H9 (cell line): ENCODE measurements around the gene OR2AG2. TPM values are rescaled to one million over a fixed set of nuclear protein-coding genes. Genes with fewer than 3 reads are reported as not detected.

Experiments
- DNase-seq: peaks from one replicate; pipeline ENCODE4 v3.0.0-alpha.2; 2017
- H2AFZ ChIP-seq: one replicate; pipeline ENCODE4 v1.6.1; 2013; ENCODE audit warnings: mild to moderate bottlenecking, low read length, control low read depth, moderate library complexity
- H2AK5ac ChIP-seq: 2 replicates; pipeline ENCODE4 v1.6.1; 2013; ENCODE audit warnings: low read length, control low read depth, mixed read lengths; ENCODE audit not compliant: insufficient read length
- H2BK120ac ChIP-seq: one replicate; pipeline ENCODE4 v1.6.1; 2013; ENCODE audit warnings: low read depth, mild to moderate bottlenecking, low read length, control low read depth, inconsistent platforms; ENCODE audit not compliant: poor library complexity, severe bottlenecking
- H2BK12ac ChIP-seq: 2 replicates; pipeline ENCODE4 v1.6.1; 2013; ENCODE audit warnings: low read length, control low read depth, mixed read lengths, low read depth; ENCODE audit not compliant: insufficient read length
- H2BK15ac ChIP-seq: 2 replicates; pipeline ENCODE4 v1.6.1; 2013; ENCODE audit warnings: low read depth, low read length, control low read depth
- H2BK20ac ChIP-seq: one replicate; pipeline ENCODE4 v1.6.1; 2013; ENCODE audit warnings: low read depth, mild to moderate bottlenecking, low read length, control low read depth, inconsistent platforms; ENCODE audit not compliant: poor library complexity, severe bottlenecking
- H2BK5ac ChIP-seq: 2 replicates; pipeline ENCODE4 v1.6.1; 2013; ENCODE audit warnings: low read length, control low read depth, mixed read lengths; ENCODE audit not compliant: insufficient read length
- H3K14ac ChIP-seq: 2 replicates; pipeline ENCODE4 v1.6.1; 2013; ENCODE audit warnings: low read length, control low read depth; ENCODE audit not compliant: insufficient read depth
- H3K18ac ChIP-seq: 2 replicates; pipeline ENCODE4 v1.6.1; 2013; ENCODE audit warnings: low read depth, mild to moderate bottlenecking, mixed read lengths, low read length, control low read depth; ENCODE audit not compliant: insufficient read length
- H3K23ac ChIP-seq: 2 replicates; pipeline ENCODE4 v1.6.1; 2013; ENCODE audit warnings: low read length, control low read depth, mixed read lengths, low read depth; ENCODE audit not compliant: insufficient read length
- H3K23me2 ChIP-seq: 2 replicates; pipeline ENCODE4 v1.6.1; 2013; ENCODE audit warnings: low read depth, mild to moderate bottlenecking, mixed read lengths, low read length, control low read depth; ENCODE audit not compliant: insufficient read length, poor library complexity, severe bottlenecking
- H3K27ac ChIP-seq: 2 replicates; pipeline ENCODE4 v1.5.1; 2013; ENCODE audit warnings: low read length, control low read depth, mixed read lengths, low read depth; ENCODE audit not compliant: insufficient read length
- H3K27me3 ChIP-seq: 2 replicates; pipeline ENCODE4 v1.6.1; 2013; ENCODE audit warnings: low read length, control low read depth, inconsistent platforms; ENCODE audit not compliant: insufficient read depth
- H3K4ac ChIP-seq: 2 replicates; pipeline ENCODE4 v1.6.1; 2013; ENCODE audit warnings: low read depth, mild to moderate bottlenecking, control low read depth, inconsistent platforms, low read length, moderate library complexity
- H3K4me1 ChIP-seq: 2 replicates; pipeline ENCODE4 v1.6.1; 2013; ENCODE audit warnings: low read length, control low read depth, inconsistent platforms; ENCODE audit not compliant: insufficient read depth
- H3K4me2 ChIP-seq: 2 replicates; pipeline ENCODE4 v1.6.1; 2013; ENCODE audit warnings: low read length, control low read depth, mixed read lengths; ENCODE audit not compliant: insufficient read length, insufficient read depth
- H3K56ac ChIP-seq: 2 replicates; pipeline ENCODE4 v1.6.1; 2013; ENCODE audit warnings: low read depth, mild to moderate bottlenecking, mixed read lengths, low read length, control low read depth; ENCODE audit not compliant: insufficient read length
- H3K79me1 ChIP-seq: 2 replicates; pipeline ENCODE4 v1.6.1; 2013; ENCODE audit warnings: low read depth, mild to moderate bottlenecking, moderate library complexity, low read length, control low read depth, inconsistent platforms; ENCODE audit not compliant: insufficient read depth, poor library complexity, severe bottlenecking
- H3K79me2 ChIP-seq: 2 replicates; pipeline ENCODE4 v1.6.1; 2013; ENCODE audit warnings: low read length, control low read depth, inconsistent platforms; ENCODE audit not compliant: insufficient read depth
- H3K9ac ChIP-seq: 2 replicates; pipeline ENCODE4 v1.6.1; 2013; ENCODE audit warnings: low read length, control low read depth, mixed read lengths; ENCODE audit not compliant: insufficient read length; ENCODE audit errors: extremely low read depth
- H3K9me3 ChIP-seq: one replicate; pipeline ENCODE4 v1.6.1; 2013; ENCODE audit warnings: low read depth, low read length, inconsistent platforms; ENCODE audit not compliant: control insufficient read depth
- H3T11ph ChIP-seq: one replicate; pipeline ENCODE4 v1.6.1; 2013; ENCODE audit warnings: mild to moderate bottlenecking, low read length, control low read depth, inconsistent platforms
- H4K20me1 ChIP-seq: one replicate; pipeline ENCODE4 v1.6.1; 2013; ENCODE audit not compliant: control insufficient read depth, insufficient read length, insufficient read depth
- H4K5ac ChIP-seq: 2 replicates; pipeline ENCODE4 v1.6.1; 2013; ENCODE audit warnings: low read depth, mild to moderate bottlenecking, mixed read lengths, low read length, control low read depth; ENCODE audit not compliant: insufficient read length
- H4K8ac ChIP-seq: replicated peaks from 2 replicates; pipeline ENCODE4 v1.6.1; 2013; ENCODE audit warnings: low read length, control low read depth, mixed read lengths, low read depth; ENCODE audit not compliant: insufficient read length
- H4K91ac ChIP-seq: 2 replicates; pipeline ENCODE4 v1.6.1; 2013; ENCODE audit warnings: low read depth, mild to moderate bottlenecking, moderate library complexity, mixed read lengths, low read length, control low read depth; ENCODE audit not compliant: insufficient read length
- H3K27ac Mint-ChIP-seq, 3 experiments: 2 replicates in 2 of 3; 3 replicates in 1 of 3; pipeline ENCODE4 v1.8.0; 2020 to 2021; ENCODE audit warnings: mixed read lengths in 3 of 3, mild to moderate bottlenecking in 1 of 3, moderate library complexity in 1 of 3
- H3K27me3 Mint-ChIP-seq: 2 replicates; pipeline ENCODE4 v1.8.0; 2021; ENCODE audit warnings: low read depth, mild to moderate bottlenecking, moderate library complexity, mixed read lengths
- H3K36me3 Mint-ChIP-seq, 3 experiments: 2 replicates in 2 of 3; 3 replicates in 1 of 3; pipeline ENCODE4 v1.8.0; 2020 to 2021; ENCODE audit warnings: low read depth in 3 of 3, mixed read lengths in 3 of 3; ENCODE audit not compliant: insufficient read depth in 1 of 3
- H3K4me1 Mint-ChIP-seq, 2 experiments: 2 replicates each; pipeline ENCODE4 v1.8.0; 2020; ENCODE audit warnings: mixed read lengths in 2 of 2
- H3K4me3 Mint-ChIP-seq, 2 experiments: 2 replicates in 1 of 2; 3 replicates in 1 of 2; pipeline ENCODE4 v1.8.0; 2020 to 2021; ENCODE audit warnings: mild to moderate bottlenecking in 2 of 2, mixed read lengths in 2 of 2, moderate library complexity in 1 of 2
- H3K9me3 Mint-ChIP-seq, 2 experiments: 2 replicates in 1 of 2; 3 replicates in 1 of 2; pipeline ENCODE4 v1.8.0; 2020; ENCODE audit warnings: mild to moderate bottlenecking in 2 of 2, mixed read lengths in 2 of 2, moderate library complexity in 1 of 2
- WGBS: extraction: QIAGEN DNeasy Blood & Tissue Kit; methylation state at CpG from one replicate; pipeline ENCODE4 v1.1.7; 2013; ENCODE audit warnings: missing lambda C conversion rate, low lambda C conversion rate, mixed read lengths; ENCODE audit not compliant: insufficient read length; ENCODE audit errors: extremely low coverage; 5-methylcytosine and 5-hydroxymethylcytosine counted together
- total RNA-seq: library from RNA; stranded (reverse); gene quantifications from 2 replicates; pipeline ENCODE4 v1.2.1, GENCODE V29; 2021
- TF ChIP-seq, protein P1 (sequence below): fragments of 200-600 bp; sonication (generic); conservative IDR thresholded peaks from 3 replicates; pipeline ENCODE4 v1.8.0; 2021; ENCODE audit warnings: antibody characterized with exemption, mild to moderate bottlenecking

Gene OR2AG2
- total RNA-seq, 1 experiment from 2014 or later = 0.33 TPM

DNA sequence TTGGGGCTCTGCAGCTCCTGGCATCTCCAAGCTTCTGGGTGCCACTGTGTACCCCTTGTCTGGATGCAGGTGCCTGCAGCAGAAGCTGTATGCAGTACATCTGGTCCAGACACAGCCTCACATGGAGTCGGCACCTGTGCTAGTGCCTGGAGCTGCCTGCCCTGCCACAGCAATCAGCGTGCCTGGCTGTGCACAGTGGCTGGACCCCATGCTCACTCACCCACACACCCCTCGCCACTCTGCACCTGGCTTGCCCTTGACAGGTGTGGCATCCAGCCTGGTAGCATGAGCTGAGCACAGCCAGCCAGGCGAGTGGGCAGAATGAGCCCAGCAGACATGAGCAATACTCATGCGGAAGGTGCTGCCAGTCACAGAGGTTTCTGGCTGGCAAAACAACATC is 47.2 kb upstream of the OR2AG2 start:
- Histone ChIP-seq H3K27ac (no peak overlapping the region), H2AFZ (no peak overlapping the region), H3T11ph (no peak overlapping the region), H3K9ac (no peak overlapping the region), H2BK15ac (no peak overlapping the region), H2AK5ac (no peak overlapping the region), H3K23me2 (no peaks in the 10 kb centered on the region), H3K27me3 (no peaks in the 10 kb centered on the region), H4K8ac (no peak overlapping the region), H3K4me1 (no peaks in the 10 kb centered on the region), H3K9me3 (no peaks in the 10 kb centered on the region), H2BK20ac (no peak overlapping the region), H3K4ac (no peak overlapping the region), H4K20me1 (no peaks in the 10 kb centered on the region), H3K56ac (no peak overlapping the region), H4K5ac (no peak overlapping the region), H3K23ac (no peak overlapping the region), H3K18ac (no peak overlapping the region), H3K14ac (no peak overlapping the region; the same call in 1 of the 2 replicates), H2BK120ac (no peak overlapping the region), H2BK5ac (no peak overlapping the region), H3K79me1 (no peaks in the 10 kb centered on the region), H2BK12ac (no peak overlapping the region), H3K4me2 (no peak overlapping the region), H4K91ac (no peak overlapping the region), H3K79me2 (no peaks in the 10 kb centered on the region)
- Mint-ChIP-seq H3K27me3 (no peaks in the 10 kb centered on the region), H3K4me1 (peaks cover 4 to 5% of the 10 kb centered on the region in 2 experiments), H3K36me3 (no peaks in the 10 kb centered on the region; a peak in 2 of 7 replicates), H3K9me3 (peaks cover 4 to 5% of the 10 kb centered on the region in 2 experiments; a peak in 4 of 5 replicates), H3K4me3 (no peak overlapping the region), H3K27ac (no peak overlapping the region)
- WGBS = no CpG with 5 or more reads among the region's 5 CpGs
- TF ChIP-seq, protein P1, sequence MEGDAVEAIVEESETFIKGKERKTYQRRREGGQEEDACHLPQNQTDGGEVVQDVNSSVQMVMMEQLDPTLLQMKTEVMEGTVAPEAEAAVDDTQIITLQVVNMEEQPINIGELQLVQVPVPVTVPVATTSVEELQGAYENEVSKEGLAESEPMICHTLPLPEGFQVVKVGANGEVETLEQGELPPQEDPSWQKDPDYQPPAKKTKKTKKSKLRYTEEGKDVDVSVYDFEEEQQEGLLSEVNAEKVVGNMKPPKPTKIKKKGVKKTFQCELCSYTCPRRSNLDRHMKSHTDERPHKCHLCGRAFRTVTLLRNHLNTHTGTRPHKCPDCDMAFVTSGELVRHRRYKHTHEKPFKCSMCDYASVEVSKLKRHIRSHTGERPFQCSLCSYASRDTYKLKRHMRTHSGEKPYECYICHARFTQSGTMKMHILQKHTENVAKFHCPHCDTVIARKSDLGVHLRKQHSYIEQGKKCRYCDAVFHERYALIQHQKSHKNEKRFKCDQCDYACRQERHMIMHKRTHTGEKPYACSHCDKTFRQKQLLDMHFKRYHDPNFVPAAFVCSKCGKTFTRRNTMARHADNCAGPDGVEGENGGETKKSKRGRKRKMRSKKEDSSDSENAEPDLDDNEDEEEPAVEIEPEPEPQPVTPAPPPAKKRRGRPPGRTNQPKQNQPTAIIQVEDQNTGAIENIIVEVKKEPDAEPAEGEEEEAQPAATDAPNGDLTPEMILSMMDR = no peak
- DNase-seq = no peak
